HG03565 (cell line): Measurements from ENCODE around the gene KCNQ1.

ENCODE experiments used
- ATAC-seq: cut with Tn5 transposase; IDR thresholded peaks from one replicate; pipeline ENCODE4 v1.9.1; 2021; ENCODE audit warnings: mild to moderate bottlenecking, moderate library complexity; ENCODE audit not compliant: unreplicated experiment

KCNQ1 gene

DNA sequence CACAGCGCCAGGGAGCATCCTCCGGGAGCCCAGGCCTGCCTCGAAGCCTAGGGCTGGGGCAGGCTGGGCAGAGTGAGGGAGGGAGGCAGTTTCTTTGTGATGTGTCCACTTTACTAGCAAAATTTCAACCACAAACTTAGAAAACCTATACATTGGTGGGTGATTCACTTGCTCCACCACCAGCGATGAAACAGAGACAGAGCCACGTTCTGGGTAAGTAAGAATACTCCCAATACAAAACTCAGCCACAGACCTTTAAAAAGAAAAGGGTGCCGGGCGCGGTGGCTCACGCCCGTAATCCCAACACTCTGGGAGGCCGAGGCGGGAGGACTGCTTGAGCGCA lies 418.4 kb downstream of the KCNQ1 start:
- ATAC-seq = no peak

DNA sequence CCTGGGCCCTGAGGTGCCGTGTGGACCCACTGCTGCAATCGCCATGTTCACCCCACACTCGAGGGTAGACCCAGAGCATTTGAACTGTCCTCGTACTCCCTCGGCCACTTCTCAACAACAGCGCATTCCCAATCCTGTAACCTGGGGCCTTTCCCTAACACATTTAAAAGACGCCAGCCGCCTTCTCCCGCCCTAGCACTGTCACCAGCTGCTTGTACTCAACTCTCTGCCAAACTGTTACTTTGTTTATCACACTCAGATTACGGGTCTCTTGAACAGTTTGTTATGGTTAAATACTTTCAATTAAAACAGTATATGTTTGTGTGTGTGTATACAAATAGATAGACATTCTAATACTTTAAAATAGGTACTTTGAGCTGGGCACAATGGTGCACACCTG lies 420.1 kb downstream of the KCNQ1 start:
- ATAC-seq = no peak

DNA sequence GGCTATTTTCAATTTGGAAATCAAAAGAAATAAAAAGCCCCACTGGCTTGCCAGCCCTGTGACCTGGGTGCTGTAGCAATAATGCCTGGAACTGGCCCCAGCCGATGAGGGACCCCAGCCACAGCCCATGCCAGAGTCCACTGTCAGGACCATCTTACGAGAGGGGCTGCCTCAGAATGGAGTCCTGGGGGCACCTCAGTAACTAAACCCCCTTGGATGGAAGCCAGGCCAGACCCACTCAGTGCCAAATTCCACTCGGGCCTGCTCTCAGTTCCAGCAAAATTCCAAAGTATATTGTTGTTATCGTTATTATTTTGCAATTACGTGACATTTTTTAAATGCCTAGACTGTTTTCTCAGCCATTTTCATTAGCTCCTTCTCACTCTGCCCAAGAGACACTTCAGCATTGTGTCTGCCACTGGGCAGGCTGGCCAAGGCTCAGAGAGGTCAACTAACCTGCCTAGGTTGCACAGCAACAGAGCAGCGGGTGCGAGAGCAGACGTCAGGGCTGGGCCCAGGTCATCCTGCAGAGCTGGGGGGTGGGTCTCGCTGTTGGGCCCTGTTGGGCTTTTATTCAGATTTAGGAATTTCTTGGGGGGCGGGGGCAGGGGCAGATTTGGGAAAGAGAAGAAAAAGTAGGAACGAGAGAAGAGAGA lies 421.2 kb downstream of the KCNQ1 start:
- ATAC-seq = no peak

DNA sequence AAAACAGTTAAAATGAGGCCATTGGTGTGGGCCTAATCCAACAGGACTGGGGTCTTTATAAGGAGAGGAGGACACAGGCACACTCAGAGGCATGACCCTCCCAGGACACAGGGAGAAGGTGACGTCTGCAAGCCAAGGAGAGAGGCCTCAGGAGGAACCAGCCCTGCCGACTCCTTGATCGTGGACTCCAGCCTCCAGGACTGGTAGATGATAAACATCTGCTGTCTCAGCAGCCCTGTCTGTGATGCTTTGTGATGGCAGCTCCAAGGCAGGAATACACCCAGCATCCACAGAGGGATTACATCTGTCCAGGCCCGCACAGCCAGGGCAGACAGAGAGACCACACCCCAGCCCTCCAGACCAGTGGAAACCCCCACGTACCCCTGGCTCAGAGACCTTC lies 422.3 kb downstream of the KCNQ1 start:
- ATAC-seq = no peak

DNA sequence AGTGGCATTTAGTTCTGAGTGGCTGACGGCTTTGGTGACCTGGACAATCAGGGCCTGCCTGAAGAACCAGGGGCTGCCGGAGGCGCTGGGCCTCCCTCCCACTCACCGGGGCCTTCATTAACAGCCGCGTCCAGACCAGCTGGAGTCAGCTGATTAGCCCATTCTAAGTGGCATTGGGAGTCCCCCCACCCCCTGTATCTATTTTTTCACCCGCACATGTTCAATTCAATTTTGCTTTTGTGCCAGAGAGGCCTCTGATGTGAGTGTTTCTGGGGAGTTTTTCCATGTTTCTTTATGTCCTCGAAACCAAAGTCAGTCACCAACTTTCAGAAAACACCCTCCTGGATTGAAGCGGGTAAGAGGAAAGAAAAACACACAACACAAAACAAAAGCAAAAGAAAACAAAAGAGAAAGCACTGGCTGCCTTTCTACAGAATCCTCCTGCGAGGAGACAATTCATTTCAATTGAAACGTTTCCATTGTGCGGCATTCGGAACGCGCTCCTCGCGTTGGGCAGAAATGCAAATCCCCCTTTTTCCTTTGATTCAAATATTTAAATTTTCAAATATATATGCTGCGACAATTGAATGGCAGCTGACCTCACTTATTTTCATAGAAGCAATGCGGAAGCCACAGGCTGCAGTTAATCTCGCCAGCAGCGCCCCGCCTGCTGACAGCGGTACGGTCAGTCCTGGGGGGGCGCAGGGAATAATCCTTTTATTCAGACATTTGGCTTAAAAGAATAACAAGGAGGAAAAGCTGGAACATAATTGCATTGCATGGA lies 423.1 kb downstream of the KCNQ1 start:
- ATAC-seq = no peak

DNA sequence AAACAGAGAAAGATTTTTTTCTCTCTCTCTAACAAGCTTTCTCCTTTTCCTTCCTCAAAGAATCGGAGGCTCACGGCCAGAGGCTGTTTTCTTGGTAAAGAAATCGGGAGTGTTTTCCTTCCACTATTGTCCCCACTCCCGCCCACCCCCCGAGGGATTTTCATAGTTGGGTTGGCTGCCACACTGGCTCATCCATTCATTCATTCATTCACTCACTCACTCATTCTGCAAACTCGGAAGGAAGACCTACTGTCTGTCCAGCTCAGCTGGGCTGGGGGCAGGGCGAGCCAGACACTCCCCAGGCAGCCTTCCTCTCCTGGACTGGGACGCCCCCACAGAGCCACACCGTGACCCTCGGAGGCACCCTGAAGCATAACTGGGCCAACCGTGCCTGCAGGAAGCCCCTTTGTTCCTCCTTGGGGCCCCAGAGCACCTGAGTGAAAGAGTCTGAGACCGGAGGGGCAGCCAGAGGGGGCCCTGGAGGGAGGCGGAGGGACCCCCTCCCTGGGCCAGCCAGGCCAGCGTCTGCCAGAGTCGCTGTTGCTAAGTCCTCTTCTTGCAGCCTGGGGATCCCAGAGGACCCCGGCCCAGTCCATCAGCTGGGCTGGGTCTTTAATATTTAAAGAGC lies 423.8 kb downstream of the KCNQ1 start:
- ATAC-seq = no peak

DNA sequence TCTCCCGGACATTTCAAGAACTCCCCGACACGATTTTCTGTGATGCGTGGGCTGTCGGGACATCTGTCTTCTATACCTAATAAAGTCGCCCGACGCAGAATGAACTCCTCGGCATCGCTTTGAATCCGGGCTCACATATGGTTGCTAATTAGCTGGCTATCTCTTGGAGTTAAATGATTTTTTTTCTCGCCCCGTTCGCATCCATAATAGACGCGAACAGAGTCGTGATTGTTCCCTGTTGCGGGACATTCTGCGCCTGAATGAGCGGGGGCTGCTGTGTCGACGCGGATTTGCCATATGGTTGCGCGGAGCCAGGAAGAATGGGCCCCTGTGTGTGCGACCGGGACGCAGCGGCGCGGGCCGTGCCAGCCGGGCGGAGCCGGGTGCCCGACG lies 424.3 kb downstream of the KCNQ1 start:
- no peak for ATAC-seq

DNA sequence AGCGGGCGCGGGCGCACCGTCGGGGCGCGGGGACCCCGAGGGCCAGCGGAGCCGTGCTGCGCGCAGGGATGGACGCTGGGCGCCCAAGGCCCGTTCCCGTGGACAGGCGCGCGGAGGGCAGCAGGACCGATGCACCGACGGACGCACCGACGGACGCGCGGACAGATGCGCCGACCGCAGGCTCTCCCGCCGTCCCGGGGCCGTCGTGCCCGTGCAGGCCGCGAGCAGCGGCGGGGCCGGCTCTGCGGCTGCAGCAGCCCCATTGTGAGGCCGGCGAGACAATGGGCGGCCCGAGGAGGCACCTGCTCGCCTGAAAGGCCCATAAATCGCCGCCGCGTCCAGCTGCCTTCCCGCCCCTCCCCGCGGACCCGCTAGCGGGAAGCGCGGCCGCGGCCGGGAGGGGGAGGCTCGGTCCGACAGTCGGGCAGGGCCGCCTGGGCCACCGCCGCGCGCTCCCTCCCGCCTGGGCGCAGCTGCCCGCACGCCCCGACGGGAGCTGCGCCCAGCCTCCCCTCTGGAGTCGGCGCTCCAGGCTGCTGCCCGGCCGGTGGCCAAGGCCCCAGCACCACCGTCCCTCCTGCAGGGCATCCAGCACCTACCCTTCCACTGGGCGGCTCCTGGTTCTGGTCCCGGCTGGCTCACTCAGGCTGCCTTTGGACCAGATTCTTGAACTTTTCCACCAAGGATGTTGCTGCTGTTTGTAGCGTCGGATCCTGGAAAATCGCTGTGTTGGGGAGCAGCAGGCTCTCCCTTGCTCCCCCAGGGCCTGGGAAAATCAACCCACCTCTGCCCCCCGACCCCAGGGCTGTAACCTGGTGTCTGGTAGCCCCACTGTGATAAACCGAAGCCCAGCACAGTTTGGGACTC lies 425.0 kb downstream of the KCNQ1 start:
- ATAC-seq = no peak

DNA sequence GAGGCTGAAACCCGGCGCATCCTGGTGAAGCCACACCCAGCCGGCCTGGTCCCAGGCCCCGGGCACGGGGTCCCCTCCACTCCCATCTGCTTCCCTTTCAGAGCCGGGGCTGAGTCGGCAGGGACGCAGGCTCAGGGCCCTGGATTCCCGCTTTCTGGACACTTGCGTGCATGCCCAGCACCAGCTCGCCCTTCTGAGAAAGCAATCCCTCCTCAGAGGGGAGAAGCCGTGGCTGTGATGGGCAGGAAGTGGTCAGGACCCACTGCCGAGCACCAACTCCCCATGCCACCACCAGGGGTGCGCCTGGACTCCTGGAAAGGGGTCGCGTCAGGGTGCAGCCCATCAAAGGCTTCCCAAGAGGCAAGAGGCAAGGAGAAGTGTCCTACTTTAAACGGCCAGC lies 425.7 kb downstream of the KCNQ1 start:
- no peak for ATAC-seq

DNA sequence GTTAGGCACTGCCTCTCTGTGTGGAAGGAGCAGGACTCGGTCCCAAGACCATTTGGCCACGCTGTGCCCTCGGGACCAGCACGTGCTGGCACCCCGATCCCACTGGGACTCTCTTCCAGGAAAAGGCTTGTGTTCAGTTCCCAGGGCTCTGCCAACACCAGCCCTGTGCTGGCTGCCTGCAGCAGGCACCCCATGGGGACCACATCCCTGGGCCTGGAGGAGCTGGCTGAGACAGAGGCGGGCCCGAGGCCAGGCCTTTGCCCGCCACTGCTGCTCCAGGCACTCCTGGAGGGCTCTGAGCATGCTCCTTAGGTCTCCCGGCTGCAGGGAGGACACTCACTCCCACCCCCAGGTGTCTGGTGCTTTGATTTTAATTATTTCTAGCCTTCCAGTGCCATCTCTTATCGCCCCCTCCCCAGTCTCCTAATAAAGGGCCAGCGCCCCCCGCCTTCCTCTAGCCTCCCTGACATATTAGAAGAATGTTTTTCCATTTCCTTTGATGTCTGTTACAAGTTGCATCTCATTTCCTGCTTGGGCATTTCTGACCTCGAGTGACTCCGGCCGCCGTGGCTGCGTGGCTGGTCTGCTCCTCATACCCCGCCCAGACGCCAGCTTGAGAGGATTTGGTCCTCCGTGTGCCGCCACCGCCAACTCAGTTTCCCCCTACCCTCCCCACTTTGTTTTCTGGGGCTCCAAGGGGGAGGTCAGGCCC lies 426.3 kb downstream of the KCNQ1 start:
- no peak for ATAC-seq

DNA sequence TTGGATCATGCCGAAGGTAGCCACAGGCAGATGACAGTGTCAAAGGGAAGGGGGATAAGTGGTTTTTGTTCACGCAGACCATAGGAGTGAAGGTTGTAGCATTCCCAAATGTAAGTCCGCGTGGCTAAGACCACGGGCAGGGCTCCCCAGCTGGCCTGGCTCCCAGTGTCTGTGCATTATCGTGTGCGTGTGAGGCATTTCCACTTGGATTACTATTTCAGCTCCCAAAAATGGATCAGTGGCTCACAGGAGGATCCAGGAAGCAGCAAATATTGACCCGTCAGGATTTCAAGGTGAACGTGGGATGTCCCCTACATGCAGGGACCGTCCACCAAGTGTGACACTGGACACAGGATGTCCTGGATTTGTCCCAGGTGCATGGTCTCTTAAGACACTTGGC lies 430.2 kb downstream of the KCNQ1 start:
- no peak for ATAC-seq

DNA sequence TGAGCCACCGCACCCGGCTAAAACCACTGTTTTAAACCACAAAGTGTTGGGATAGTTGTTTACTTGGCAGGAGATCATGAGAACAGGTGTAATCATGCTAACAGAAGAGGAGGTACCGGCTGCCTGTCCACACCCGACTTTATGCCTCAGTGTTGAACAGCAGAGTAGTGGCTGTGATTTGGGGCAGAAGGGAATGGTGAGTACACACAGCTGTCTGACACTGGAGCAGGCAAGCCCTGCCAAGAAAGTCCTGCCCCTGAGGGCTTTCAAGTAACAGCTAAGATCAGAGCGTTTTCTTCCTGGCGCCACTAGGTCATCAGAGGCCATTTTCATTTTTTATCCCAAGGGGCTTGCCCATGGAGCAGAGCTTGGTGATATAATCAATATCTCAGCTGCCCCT lies 432.7 kb downstream of the KCNQ1 start:
- ATAC-seq = no peak

DNA sequence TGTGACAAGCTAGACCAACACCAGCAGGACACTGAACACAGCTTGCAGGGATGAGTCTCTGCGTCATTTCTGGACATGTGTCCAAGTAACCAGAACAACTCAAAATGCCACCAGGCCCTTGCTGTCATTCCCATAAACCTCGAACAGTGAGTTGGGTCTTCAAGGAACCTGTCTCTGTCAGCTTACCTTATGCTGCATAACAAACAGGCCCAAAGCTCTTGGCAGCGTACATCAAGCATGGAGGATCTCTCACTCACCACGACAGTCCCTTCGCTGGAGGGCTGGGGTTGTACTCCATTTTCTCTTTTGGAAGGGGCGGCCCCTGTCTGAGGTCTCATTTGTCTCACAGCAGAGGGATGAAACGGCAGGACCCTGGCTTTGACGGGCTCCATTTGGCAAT lies 434.0 kb downstream of the KCNQ1 start:
- no peak for ATAC-seq

DNA sequence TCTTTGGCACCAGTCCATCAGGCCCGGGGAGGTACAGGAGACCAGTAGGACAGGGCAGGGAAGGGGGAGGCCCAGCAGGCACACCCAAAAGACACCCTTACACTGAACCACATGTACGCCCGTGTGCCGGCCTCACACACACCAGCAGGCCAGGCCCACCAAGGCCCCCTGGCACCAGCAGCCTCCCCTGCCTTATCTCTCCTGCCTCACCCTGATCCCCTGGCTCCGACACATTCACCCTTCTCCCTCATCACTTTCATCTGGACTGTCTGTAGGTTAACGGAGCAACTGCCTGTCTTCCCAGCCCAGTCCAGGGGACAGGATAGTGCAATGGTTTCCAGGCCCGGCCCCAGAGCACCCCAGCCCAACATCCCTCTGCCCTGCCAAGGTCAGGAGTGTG lies 435.8 kb downstream of the KCNQ1 start:
- ATAC-seq = no peak

DNA sequence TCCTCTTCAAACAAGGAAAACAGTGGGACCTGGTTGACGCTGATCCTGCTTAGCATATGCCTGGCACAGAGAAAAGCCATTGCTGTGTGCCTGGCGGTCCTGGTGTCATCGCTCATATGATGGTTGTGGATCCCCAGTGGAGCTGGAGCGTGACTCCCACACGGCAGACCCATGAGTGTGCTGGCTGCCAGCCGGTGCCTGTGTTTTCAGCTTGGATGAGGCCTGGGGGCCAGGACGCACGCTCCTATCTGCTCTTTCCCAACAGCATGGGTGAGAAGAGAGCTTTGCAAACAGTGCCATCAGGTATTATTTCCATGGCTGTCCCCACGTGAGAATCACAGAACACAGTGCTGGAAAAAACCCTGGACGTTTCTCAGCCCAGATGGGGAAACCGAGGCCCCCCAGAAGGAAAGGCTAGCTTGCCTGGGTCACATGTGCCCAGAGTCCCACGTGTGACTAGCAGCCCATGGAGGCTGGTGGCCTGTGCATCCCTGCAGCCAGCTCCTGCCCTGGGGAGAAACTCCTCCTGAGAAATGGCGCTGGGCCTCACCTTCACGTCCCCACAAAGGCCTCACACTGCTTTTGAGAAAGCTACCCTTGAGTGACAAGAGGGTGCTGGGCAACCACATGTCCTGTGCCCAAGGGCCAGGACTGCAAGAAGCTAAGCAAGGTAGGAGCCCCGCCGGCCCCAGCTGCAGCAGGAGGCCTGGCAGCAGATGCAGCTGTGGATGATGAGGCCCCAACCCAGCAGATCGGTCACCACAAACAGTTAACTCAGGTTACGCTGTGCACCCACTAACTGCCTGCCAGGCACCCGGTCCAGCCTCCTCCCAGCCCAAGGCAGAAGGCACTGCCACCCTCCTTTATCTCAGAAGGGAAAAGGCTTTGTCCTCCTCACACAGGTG lies 436.5 kb downstream of the KCNQ1 start:
- no peak for ATAC-seq

DNA sequence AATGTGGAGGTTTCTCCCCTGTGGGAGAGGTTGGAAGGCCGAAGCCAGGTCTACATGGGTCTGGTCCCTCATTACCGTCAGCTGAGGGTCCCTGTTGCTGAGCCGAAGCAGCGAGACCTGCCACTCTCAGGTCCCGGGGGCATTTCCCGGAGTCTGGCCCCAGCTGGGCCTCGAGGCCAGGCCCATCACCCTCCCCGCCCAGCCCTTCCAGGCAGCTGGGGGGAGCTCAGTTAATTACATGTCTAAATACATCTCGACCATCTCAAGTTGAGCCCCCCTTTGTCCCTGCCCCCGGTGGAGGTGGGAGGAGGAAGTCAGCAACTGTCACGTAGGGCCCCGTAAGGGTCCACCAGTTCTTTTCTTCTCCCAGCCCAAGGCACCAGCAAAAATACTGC lies 437.2 kb downstream of the KCNQ1 start:
- no peak for ATAC-seq

DNA sequence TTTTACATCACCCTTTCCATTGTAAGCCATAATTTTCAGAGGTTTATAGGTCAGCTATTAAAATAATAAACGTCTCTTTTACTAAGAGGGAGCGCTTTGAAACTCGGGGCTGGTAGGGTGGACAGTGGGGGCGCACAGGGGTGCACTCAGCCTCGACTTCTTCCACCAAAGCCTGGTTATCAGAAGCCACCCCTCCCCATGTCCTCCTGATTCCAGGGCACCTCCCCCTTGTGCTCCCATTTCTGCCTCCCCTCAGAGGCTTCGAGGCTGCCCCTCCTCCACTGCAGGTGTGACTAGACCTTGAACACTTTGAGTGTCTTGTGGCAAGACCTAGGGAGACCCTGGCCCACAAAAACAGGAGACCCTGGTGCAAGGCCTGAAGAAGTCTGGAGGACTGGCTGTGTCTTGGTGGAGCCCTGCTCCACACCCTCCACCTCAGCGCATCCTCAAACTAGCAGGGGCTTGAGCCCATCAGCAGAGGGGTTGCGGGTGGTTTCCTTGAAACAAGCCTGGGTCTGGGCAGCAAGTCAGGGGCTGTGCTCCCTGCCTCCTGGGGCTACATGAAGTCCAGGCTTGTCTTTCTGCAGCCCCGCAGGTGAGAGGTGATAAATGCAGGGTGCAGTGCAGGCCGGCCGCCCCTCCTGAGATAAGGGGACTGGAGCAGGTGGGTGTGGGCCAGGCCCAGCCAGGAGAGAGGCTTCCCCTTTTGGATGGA lies 437.7 kb downstream of the KCNQ1 start:
- no peak for ATAC-seq

DNA sequence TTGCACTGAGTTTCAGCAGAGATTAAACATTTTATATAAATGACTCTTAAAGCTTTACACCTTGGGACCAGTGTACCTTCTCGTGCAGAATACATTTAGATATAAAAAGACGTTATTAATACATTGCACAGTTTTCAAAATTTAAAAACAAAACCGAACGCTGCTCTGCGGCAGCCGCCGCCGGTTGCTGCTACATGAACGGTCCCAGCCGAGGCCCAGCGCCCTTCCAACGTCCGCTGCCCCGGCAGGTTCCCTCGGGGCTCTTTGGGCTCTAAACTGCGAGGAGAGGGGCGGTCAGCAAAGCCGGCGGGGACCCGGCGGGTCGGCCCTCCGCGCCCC lies 438.8 kb downstream of the KCNQ1 start:
- ATAC-seq = no peak
